OCI-LY1 (cell line): ENCODE data around the gene GCK.

Experiments
- H2AFZ ChIP-seq: fragments of 200-600 bp; sonication (generic), shearing (Covaris generic); 2 replicates; pipeline ENCODE4 v1.6.0; 2014; ENCODE audit warnings: antibody characterized with exemption, mild to moderate bottlenecking, low read length
- H3F3A ChIP-seq: fragments of 200-600 bp; sonication (generic), shearing (Covaris generic); 2 replicates; pipeline ENCODE4 v1.6.0; 2014; ENCODE audit warnings: mild to moderate bottlenecking, antibody characterized with exemption, low read length, moderate library complexity; ENCODE audit not compliant: insufficient read depth
- H3K27ac ChIP-seq: fragments of 200-600 bp; sonication (generic); 2 replicates; pipeline ENCODE4 v1.5.1; 2014; ENCODE audit warnings: low read length, mixed run types, mild to moderate bottlenecking, low read depth; ENCODE audit not compliant: poor library complexity, severe bottlenecking
- H3K27me3 ChIP-seq: fragments of 200-600 bp; sonication (generic); 2 replicates; pipeline ENCODE4 v1.6.0; 2014; ENCODE audit warnings: antibody characterized with exemption, mild to moderate bottlenecking, low read length, moderate library complexity; ENCODE audit not compliant: insufficient read depth
- H3K36me3 ChIP-seq: fragments of 200-600 bp; sonication (generic); 2 replicates; pipeline ENCODE4 v1.6.1; 2014; ENCODE audit warnings: mild to moderate bottlenecking, antibody characterized with exemption, low read length, moderate library complexity, mixed read lengths; ENCODE audit not compliant: insufficient read depth
- H3K4me1 ChIP-seq: fragments of 200-600 bp; sonication (generic); 2 replicates; pipeline ENCODE4 v1.5.1; 2014; ENCODE audit warnings: mild to moderate bottlenecking, low read length, moderate library complexity; ENCODE audit not compliant: insufficient read depth, severe bottlenecking
- H3K4me2 ChIP-seq: fragments of 200-600 bp; sonication (generic), shearing (Covaris generic); 2 replicates; pipeline ENCODE4 v1.6.1; 2014; ENCODE audit warnings: low read length
- H3K4me3 ChIP-seq: fragments of 200-600 bp; sonication (generic); 2 replicates; pipeline ENCODE4 v1.5.1; 2014; ENCODE audit warnings: low read length, low read depth, mild to moderate bottlenecking, mixed read lengths; ENCODE audit not compliant: poor library complexity, severe bottlenecking
- H3K79me2 ChIP-seq: fragments of 200-600 bp; shearing (Covaris generic); 2 replicates; pipeline ENCODE4 v1.6.1; 2016; ENCODE audit warnings: mixed run types, low read length, mixed read lengths; ENCODE audit not compliant: insufficient read depth
- H3K9ac ChIP-seq: fragments of 200-600 bp; sonication (generic), shearing (Covaris generic); 2 replicates; pipeline ENCODE4 v1.6.1; 2014; ENCODE audit warnings: mild to moderate bottlenecking, low read length, mixed read lengths
- H3K9me2 ChIP-seq: fragments of 200-600 bp; sonication (generic), shearing (Covaris generic); 2 replicates; pipeline ENCODE4 v1.6.1; 2014; ENCODE audit warnings: low read depth, mild to moderate bottlenecking, low read length, mixed read lengths
- H3K9me3 ChIP-seq: fragments of 200-600 bp; shearing (Covaris generic); 2 replicates; pipeline ENCODE4 v1.6.1; 2014; ENCODE audit warnings: low read length, mixed read lengths
- H4K20me1 ChIP-seq: fragments of 200-600 bp; sonication (generic), shearing (Covaris generic); 2 replicates; pipeline ENCODE4 v1.6.0; 2016; ENCODE audit warnings: mild to moderate bottlenecking, low read length; ENCODE audit not compliant: insufficient read depth
- CTCF ChIP-seq: fragments of 200-600 bp; sonication (generic), shearing (Covaris generic); IDR thresholded peaks from 2 replicates; pipeline ENCODE4 v1.5.1; 2017; ENCODE audit warnings: mild to moderate bottlenecking, antibody characterized with exemption, low read length, moderate library complexity, mixed read lengths
- EZH2 ChIP-seq: fragments of 200-600 bp; sonication (generic), shearing (Covaris generic); IDR thresholded peaks from 2 replicates; pipeline ENCODE4 v1.8.0; 2017; ENCODE audit warnings: borderline replicate concordance, mixed run types, mild to moderate bottlenecking, antibody characterized with exemption, low read length, moderate library complexity, mixed read lengths

Gene GCK

GRCh38 chr7:44230286-44230685 is 41.0 kb upstream of the GCK start:
- Histone ChIP-seq H3K9me3 (no peaks in the 10 kb centered on the region), H3K36me3 (no peaks in the 10 kb centered on the region), H3K27me3 (peaks cover 29% of the 10 kb centered on the region)

GRCh38 chr7:44229546-44230105 is 40.4 kb upstream of the GCK start:
- no peaks in the 10 kb centered on the region for H4K20me1 ChIP-seq
- H3K9me2 ChIP-seq: no peaks in the 10 kb centered on the region
- H3K4me3 ChIP-seq: no peak overlapping the region
- H3K79me2 ChIP-seq: no peaks in the 10 kb centered on the region
- no peaks in the 10 kb centered on the region for H3K4me1 ChIP-seq
- H3K4me2 ChIP-seq: no peak overlapping the region
- no peaks in the 10 kb centered on the region for H3F3A ChIP-seq
- no peak overlapping the region for H2AFZ ChIP-seq
- H3K9ac ChIP-seq: no peak overlapping the region
- TF ChIP-seq CTCF: no peak
- TF ChIP-seq EZH2: no peak
- H3K9me3 ChIP-seq: no peaks in the 10 kb centered on the region
- H3K27me3 ChIP-seq: peaks cover 29% of the 10 kb centered on the region
- H3K36me3 ChIP-seq: no peaks in the 10 kb centered on the region
- H3K27ac ChIP-seq: no peak overlapping the region

More at GRCh38 chr7:44230286-44230685, 41.0 kb upstream of the GCK start:
- Histone ChIP-seq H3K9me2 (no peaks in the 10 kb centered on the region), H3K79me2 (no peaks in the 10 kb centered on the region), H3F3A (no peaks in the 10 kb centered on the region), H3K4me2 (no peak overlapping the region), H3K4me3 (no peak overlapping the region), H2AFZ (no peak overlapping the region), H3K4me1 (no peaks in the 10 kb centered on the region), H3K9ac (no peak overlapping the region), H3K27ac (no peak overlapping the region), H4K20me1 (no peaks in the 10 kb centered on the region)
- no peak for TF ChIP-seq CTCF
- TF ChIP-seq EZH2: no peak

- no peak overlapping the region for H3K27ac ChIP-seq
- H3K79me2 ChIP-seq: no peaks in the 10 kb centered on the region
- peaks cover 33% of the 10 kb centered on the region for H3K27me3 ChIP-seq
- H3K9me3 ChIP-seq: no peaks in the 10 kb centered on the region
- no peak overlapping the region for H3K4me3 ChIP-seq
- no peak overlapping the region for H3K9ac ChIP-seq
- H3K36me3 ChIP-seq: no peaks in the 10 kb centered on the region
- no peaks in the 10 kb centered on the region for H3K4me1 ChIP-seq
- H3F3A ChIP-seq: no peaks in the 10 kb centered on the region
- no peaks in the 10 kb centered on the region for H4K20me1 ChIP-seq
- no peaks in the 10 kb centered on the region for H3K9me2 ChIP-seq
- TF ChIP-seq EZH2 (no peak), CTCF (no peak)
- H2AFZ ChIP-seq: no peak overlapping the region
- H3K4me2 ChIP-seq: no peak overlapping the region
Measured at GRCh38 chr7:44228571-44229350, 39.5 kb upstream of the GCK start.
